H1 (cell line): ENCODE data around the gene CDT1. TPM values are rescaled to one million over a fixed set of nuclear protein-coding genes. Genes with fewer than 3 reads are reported as not detected.

Source experiments
- EZH2 ChIP-seq: fragments of 200-600 bp; sonication (generic); IDR thresholded peaks from 2 replicates; pipeline ENCODE4 v1.7.1; 2012; ENCODE audit warnings: low read depth, mild to moderate bottlenecking, moderate library complexity, low read length, inconsistent platforms; ENCODE audit not compliant: severe bottlenecking
- GTF2F1 ChIP-seq: IDR thresholded peaks from 2 replicates; pipeline ENCODE4 v1.6.1; 2012; ENCODE audit warnings: low read depth, low read length, improper control_type of control experiment, borderline replicate concordance
- HDAC2 ChIP-seq, 2 experiments: fragments of 300-600 bp in 1 of 2; sonication (generic) in 1 of 2; IDR thresholded peaks; 2 replicates each; pipeline ENCODE4 v1.6.1; 2011 to 2012; ENCODE audit warnings: low read depth in 2 of 2, low read length in 2 of 2, mild to moderate bottlenecking in 2 of 2, moderate library complexity in 2 of 2, borderline replicate concordance in 1 of 2, inconsistent platforms in 1 of 2
- HDAC6 ChIP-seq: IDR thresholded peaks from one replicate; pipeline ENCODE4 v1.7.1; 2012; ENCODE audit warnings: low read depth, mild to moderate bottlenecking, inconsistent platforms, low read length, moderate library complexity
- NANOG ChIP-seq: IDR thresholded peaks from 2 replicates; pipeline ENCODE4 v1.6.1; 2011; ENCODE audit warnings: low read length, low read depth, mild to moderate bottlenecking, inconsistent platforms; ENCODE audit not compliant: insufficient read depth, poor library complexity, severe bottlenecking
- POU5F1 ChIP-seq: IDR thresholded peaks from 2 replicates; pipeline ENCODE4 v1.6.1; 2011; ENCODE audit warnings: low read depth, mild to moderate bottlenecking, low read length, moderate library complexity
- RFX5 ChIP-seq: IDR thresholded peaks from 2 replicates; pipeline ENCODE4 v1.6.1; 2011; ENCODE audit warnings: low read depth, low read length, improper control_type of control experiment, borderline replicate concordance
- SIX5 ChIP-seq: IDR thresholded peaks from 2 replicates; pipeline ENCODE4 v1.6.1; 2011; ENCODE audit warnings: mild to moderate bottlenecking, low read depth, low read length
- SP1 ChIP-seq: IDR thresholded peaks from 2 replicates; pipeline ENCODE4 v1.6.1; 2011; ENCODE audit warnings: low read depth, low read length
- TAF1 ChIP-seq: IDR thresholded peaks from 2 replicates; pipeline ENCODE4 v1.6.1; 2011; ENCODE audit warnings: mild to moderate bottlenecking, low read depth, low read length
- USF2 ChIP-seq: IDR thresholded peaks from 2 replicates; pipeline ENCODE4 v1.6.1; 2011; ENCODE audit warnings: low read length, improper control_type of control experiment
- polyA plus RNA-seq, 7 experiments: library from polyadenylated mRNA; depleted of rRNA in 3 of 7; stranded (reverse) in 5 of 7; unstranded in 2 of 7; fragments of >200 nt in 5 of 7; fragments of 200-250 nt in 2 of 7; gene quantifications; 1 replicate in 5 of 7; 2 replicates in 1 of 7; 4 replicates in 1 of 7; pipeline versions ENCODE4 v1.2.1 to v1.2.3, GENCODE V29; 2011 to 2013; ENCODE audit warnings: missing spikeins in 2 of 7, mixed read lengths in 2 of 7
- total RNA-seq: library from RNA; stranded (reverse); fragmentation: NEBNext Ultra II Directional; extraction: Animal tissue kit (Norgen Biotek cat#: 25700); gene quantifications from 2 replicates; pipeline ENCODE4 v1.2.1, GENCODE V29; 2021

Gene CDT1
- total and polyA plus RNA-seq, 2 of the 8 experiments (the other 6 are each of a cell fraction or from before 2014, with no cell fraction given), result 76.7 to 95.4 TPM

- TF ChIP-seq USF2 (no peak), SIX5 (no peak), EZH2 (no peak), RFX5 (no peak), HDAC6 (no peak), GTF2F1 (no peak), SP1 (no peak), POU5F1 (no peak), NANOG (no peak), TAF1 (no peak), HDAC2 (IDR thresholded peaks at IDR 0.05; ENCODE audit: borderline replicate concordance in 1 of 2, low read depth in 2 of 2, low read length in 2 of 2) (no peak)
Measured at GRCh38 chr16:88841521-88842307, 38.1 kb downstream of the CDT1 start (continued).
